PC-3 (cell line): ENCODE measurements around the gene TBC1D21. TPM values are rescaled to one million over a fixed set of nuclear protein-coding genes. Genes with fewer than 3 reads are reported as not detected.

Source experiments
- ATAC-seq: fragments of 200-7000 bp; cut with Tn5 transposase; 2 replicates; pipeline ENCODE4 v1.9.1; 2020; ENCODE audit warnings: mild to moderate bottlenecking, moderate library complexity
- BruUV-seq: library from RNA; stranded (reverse); fragments of 400-500 nt; replicated peaks from 2 replicates; lab custom pipeline; 2021; lab: Mats Ljungman, UMichigan
- CTCF ChIA-PET: fragments of 300-600 bp; sonication (Branson Sonifier 250); formaldehyde crosslinking; loops from one replicate; lab custom pipeline; 2022; ENCODE audit warnings: antibody characterized with exemption; lab: Charles Lee
- POLR2A ChIA-PET: fragments of 300-600 bp; sonication (Branson Sonifier 250); formaldehyde crosslinking; loops from one replicate; lab custom pipeline; 2022; ENCODE audit warnings: antibody characterized with exemption; ENCODE audit not compliant: unreplicated experiment; lab: Charles Lee
- DNase-seq: peaks from one replicate; pipeline ENCODE4 v3.0.0-alpha.2; 2015
- H2AFZ ChIP-seq: fragments of 300-600 bp; sonication (generic); 2 replicates; pipeline ENCODE4 v1.6.0; 2016; ENCODE audit warnings: antibody characterized with exemption, low read length
- H3F3A ChIP-seq: fragments of 300-600 bp; sonication (generic); one replicate; pipeline ENCODE4 v1.6.0; 2017; ENCODE audit warnings: antibody characterized with exemption, low read length, control low read depth, mild to moderate bottlenecking; ENCODE audit not compliant: unreplicated experiment
- H3K27ac ChIP-seq: fragments of 300-600 bp; sonication (generic); 2 replicates; pipeline ENCODE4 v1.5.1; 2016; ENCODE audit warnings: mild to moderate bottlenecking, low read length
- H3K27me3 ChIP-seq: fragments of 300-600 bp; sonication (generic); 2 replicates; pipeline ENCODE4 v1.6.1; 2016; ENCODE audit warnings: low read length, mixed read lengths
- H3K36me3 ChIP-seq: fragments of 300-600 bp; sonication (generic); 2 replicates; pipeline ENCODE4 v1.6.1; 2016; ENCODE audit warnings: low read depth, mixed run types, low read length, mixed read lengths
- H3K4me1 ChIP-seq: fragments of 300-600 bp; sonication (generic); 2 replicates; pipeline ENCODE4 v1.5.1; 2016; ENCODE audit warnings: low read length; ENCODE audit not compliant: insufficient read depth
- H3K4me2 ChIP-seq: fragments of 300-600 bp; sonication (generic); 2 replicates; pipeline ENCODE4 v1.6.0; 2016; ENCODE audit warnings: low read length
- H3K4me3 ChIP-seq: fragments of 300-600 bp; sonication (generic); 2 replicates; pipeline ENCODE4 v1.5.1; 2016; ENCODE audit warnings: mild to moderate bottlenecking, low read length, mixed read lengths
- H3K79me2 ChIP-seq: fragments of 300-600 bp; sonication (generic); 2 replicates; pipeline ENCODE4 v1.6.1; 2017; ENCODE audit warnings: low read length, mixed read lengths
- H3K9ac ChIP-seq: fragments of 300-600 bp; sonication (generic); 2 replicates; pipeline ENCODE4 v1.6.0; 2016; ENCODE audit warnings: mild to moderate bottlenecking, low read length
- H3K9me2 ChIP-seq: fragments of 300-600 bp; sonication (generic); replicated peaks from 2 replicates; pipeline ENCODE4 v1.6.1; 2016; ENCODE audit warnings: mixed run types, low read length, mixed read lengths
- H3K9me3 ChIP-seq: fragments of 300-600 bp; sonication (generic); 2 replicates; pipeline ENCODE4 v1.6.1; 2016; ENCODE audit warnings: low read length, mixed read lengths
- H4K20me1 ChIP-seq: fragments of 300-600 bp; sonication (generic); 2 replicates; pipeline ENCODE4 v1.6.1; 2016; ENCODE audit warnings: low read length, mixed read lengths
- CTCF ChIP-seq: fragments of 300-600 bp; sonication (generic); conservative IDR thresholded peaks from 2 replicates; pipeline ENCODE4 v1.5.1; 2017; ENCODE audit warnings: antibody characterized with exemption, low read depth, mild to moderate bottlenecking, low read length
- EZH2 ChIP-seq: fragments of 300-600 bp; sonication (generic); IDR thresholded peaks from one replicate; pipeline ENCODE4 v1.6.1; 2017; ENCODE audit warnings: antibody characterized with exemption, mild to moderate bottlenecking, low read length; ENCODE audit not compliant: unreplicated experiment
- EZH2phosphoT487 ChIP-seq: fragments of 300-600 bp; sonication (generic); IDR thresholded peaks from 2 replicates; pipeline ENCODE4 v1.6.1; 2018; ENCODE audit warnings: mild to moderate bottlenecking, antibody characterized with exemption, low read length, borderline replicate concordance
- intact Hi-C: fragments of 100-400 bp; cut with micrococcal nuclease; formaldehyde crosslinking; loops from 2 replicates; pipeline ENCODE4 v1.9.0; 2023
- total RNA-seq: library from RNA; depleted of rRNA; stranded (reverse); fragments of >200 nt; gene quantifications from 2 replicates; pipeline ENCODE4 v1.2.3, GENCODE V29; 2014

The TBC1D21 gene
- total RNA-seq, 1 experiment from 2014 or later = not detected

GRCh38 chr15:73865904-73866303, 7.5 kb upstream of the TBC1D21 start:
- ATAC-seq (no peak), DNase-seq (no peak)
- Histone ChIP-seq H3K27ac (no peak overlapping the region), H3K4me3 (no peak overlapping the region), H3K36me3 (no peaks in the 10 kb centered on the region), H2AFZ (no peak overlapping the region), H3K27me3 (peaks cover 71% of the 10 kb centered on the region), H3K9me2 (no peaks in the 10 kb centered on the region), H3F3A (no peaks in the 10 kb centered on the region), H3K9ac (no peak overlapping the region), H3K9me3 (no peaks in the 10 kb centered on the region), H3K4me2 (no peak overlapping the region), H3K79me2 (no peaks in the 10 kb centered on the region), H4K20me1 (no peaks in the 10 kb centered on the region), H3K4me1 (no peaks in the 10 kb centered on the region)
- BruUV-seq = no TSS peak
- intact Hi-C loops = no loop called here
- ChIA-PET CTCF (interaction anchor here (0.5 kb wide), 1 partner anchor 55 kb away, joined by 3 read pairs; no protein-coding TSS in a partner anchor), POLR2A (no interaction called here)
- no peak for TF ChIP-seq CTCF
- TF ChIP-seq EZH2 = no peak
- TF ChIP-seq EZH2phosphoT487 = no peak

- H3K79me2 ChIP-seq = no peaks in the 10 kb centered on the region
- H4K20me1 ChIP-seq = no peaks in the 10 kb centered on the region
- H3K4me1 ChIP-seq = no peaks in the 10 kb centered on the region
- no peak for DNase-seq
- TF ChIP-seq CTCF (no peak), EZH2 (no peak), EZH2phosphoT487 (no peak)
- H3K4me2 ChIP-seq = no peak overlapping the region
- H3K4me3 ChIP-seq = no peak overlapping the region
- peaks cover 71% of the 10 kb centered on the region for H3K27me3 ChIP-seq
- ChIA-PET POLR2A (no interaction called here), CTCF (no interaction called here)
- no peak overlapping the region for H3K9ac ChIP-seq
- no peak for ATAC-seq
- intact Hi-C loops = no loop called here
- H3K9me3 ChIP-seq = no peaks in the 10 kb centered on the region
- H3K9me2 ChIP-seq = no peaks in the 10 kb centered on the region
- H3F3A ChIP-seq = no peaks in the 10 kb centered on the region
- no peak overlapping the region for H3K27ac ChIP-seq
- H2AFZ ChIP-seq = no peak overlapping the region
- no TSS peak for BruUV-seq
- H3K36me3 ChIP-seq = no peaks in the 10 kb centered on the region
These were observed 6.9 kb upstream of the TBC1D21 start for GRCh38 chr15:73866481-73866880.

DNA sequence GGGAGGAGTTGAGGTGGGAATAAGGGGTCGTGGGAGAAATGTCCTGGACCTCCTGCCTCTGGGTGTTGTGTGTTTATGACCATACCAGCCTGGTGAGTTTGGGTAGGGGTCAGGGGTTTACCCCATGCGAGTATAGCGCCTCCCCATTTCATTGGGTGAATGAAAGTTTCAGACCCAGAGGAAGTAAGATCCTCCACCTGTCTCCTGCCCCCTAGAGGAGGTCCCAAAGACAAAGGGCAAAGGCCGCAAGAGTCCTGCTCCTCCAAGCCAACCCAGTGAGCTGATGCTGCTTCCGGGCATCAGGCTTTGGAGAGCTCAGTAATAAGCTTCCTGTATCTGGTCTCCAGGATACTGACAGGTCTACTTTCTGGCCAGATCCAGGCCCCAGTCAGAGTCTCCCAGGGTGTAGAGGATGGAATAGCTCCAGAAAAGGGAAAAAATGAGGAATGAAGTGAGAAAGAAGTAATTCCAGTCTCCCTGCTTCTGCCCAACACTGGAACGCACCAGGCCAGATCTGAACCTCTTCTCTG, 6.4 kb upstream of the TBC1D21 start:
- no peak for TF ChIP-seq EZH2
- TF ChIP-seq CTCF = no peak
- TF ChIP-seq EZH2phosphoT487 = no peak
- Histone ChIP-seq H3K36me3 (no peaks in the 10 kb centered on the region), H3K9me2 (no peaks in the 10 kb centered on the region), H2AFZ (no peak overlapping the region), H4K20me1 (no peaks in the 10 kb centered on the region), H3K4me3 (no peak overlapping the region), H3K9me3 (no peaks in the 10 kb centered on the region), H3K79me2 (no peaks in the 10 kb centered on the region), H3F3A (no peaks in the 10 kb centered on the region), H3K4me2 (no peak overlapping the region), H3K27me3 (peaks cover 68% of the 10 kb centered on the region), H3K27ac (no peak overlapping the region), H3K4me1 (no peaks in the 10 kb centered on the region), H3K9ac (no peak overlapping the region)
- POLR2A ChIA-PET = no interaction called here
- DNase-seq = no peak
- no TSS peak for BruUV-seq
- intact Hi-C loops = no loop called here
- CTCF ChIA-PET = no interaction called here
- ATAC-seq = no peak
